ENCODE data around the gene ALG1.
A peak's percentile ranks its signal among the peaks of the same experiment; 100 is the strongest.
"Not testable (repeated sequence)": the region's sequence is repeated elsewhere in the genome, so short reads cannot be mapped to it uniquely, and the experiment has no call there.

The ALG1 gene

DNA sequence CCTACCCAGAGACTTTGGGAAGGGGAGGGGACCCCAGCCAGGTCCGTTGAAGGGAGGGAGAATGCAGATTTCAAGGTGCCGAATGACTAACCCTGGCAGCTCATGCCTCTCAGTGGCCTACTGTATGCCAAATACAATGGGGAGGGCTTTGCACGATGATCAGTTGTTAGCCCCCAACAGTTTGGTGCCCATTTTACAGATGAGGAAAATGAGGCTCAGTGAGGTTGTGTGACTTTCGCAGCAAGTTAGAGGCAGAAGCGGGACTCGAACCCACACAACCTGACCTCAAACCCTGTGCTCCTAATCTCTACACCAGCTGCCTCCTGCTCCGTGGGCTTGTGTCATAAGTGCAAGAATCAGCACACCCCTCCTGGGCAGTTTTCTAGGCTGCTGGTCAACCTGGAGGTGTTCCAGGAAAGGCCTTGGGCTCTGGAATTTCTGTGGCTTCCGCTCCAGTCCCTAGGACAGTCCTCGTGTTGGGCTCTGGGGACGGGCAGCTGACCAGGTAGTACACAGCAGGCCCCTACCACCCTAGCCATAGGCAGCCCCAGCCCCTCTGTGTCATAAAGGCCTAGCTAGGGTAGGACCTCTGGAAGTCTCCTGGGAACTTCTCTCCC, 26.0 kb upstream of the ALG1 start:
- no peak for DNase-seq

DNA sequence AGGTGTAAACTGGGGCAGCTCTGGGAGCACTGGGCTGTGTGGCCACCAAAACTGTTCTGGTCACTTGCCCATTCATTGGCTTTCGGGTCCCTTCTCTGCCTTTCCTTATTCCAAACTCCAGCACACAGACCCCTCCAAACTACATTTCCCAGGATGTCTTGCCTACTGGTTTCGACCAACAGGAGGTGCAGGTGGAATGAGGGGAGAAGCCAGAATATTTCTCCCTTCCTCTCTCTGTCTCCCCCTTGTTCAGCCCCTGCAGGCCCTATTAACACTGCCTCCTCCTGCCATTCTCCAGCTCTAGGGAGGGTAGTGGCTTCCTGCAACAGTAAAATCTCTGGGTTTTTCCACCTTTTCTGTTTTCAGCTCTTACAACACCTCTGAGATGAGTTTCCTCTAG, 24.7 kb upstream of the ALG1 start:
- DNase-seq, result no peak

DNA sequence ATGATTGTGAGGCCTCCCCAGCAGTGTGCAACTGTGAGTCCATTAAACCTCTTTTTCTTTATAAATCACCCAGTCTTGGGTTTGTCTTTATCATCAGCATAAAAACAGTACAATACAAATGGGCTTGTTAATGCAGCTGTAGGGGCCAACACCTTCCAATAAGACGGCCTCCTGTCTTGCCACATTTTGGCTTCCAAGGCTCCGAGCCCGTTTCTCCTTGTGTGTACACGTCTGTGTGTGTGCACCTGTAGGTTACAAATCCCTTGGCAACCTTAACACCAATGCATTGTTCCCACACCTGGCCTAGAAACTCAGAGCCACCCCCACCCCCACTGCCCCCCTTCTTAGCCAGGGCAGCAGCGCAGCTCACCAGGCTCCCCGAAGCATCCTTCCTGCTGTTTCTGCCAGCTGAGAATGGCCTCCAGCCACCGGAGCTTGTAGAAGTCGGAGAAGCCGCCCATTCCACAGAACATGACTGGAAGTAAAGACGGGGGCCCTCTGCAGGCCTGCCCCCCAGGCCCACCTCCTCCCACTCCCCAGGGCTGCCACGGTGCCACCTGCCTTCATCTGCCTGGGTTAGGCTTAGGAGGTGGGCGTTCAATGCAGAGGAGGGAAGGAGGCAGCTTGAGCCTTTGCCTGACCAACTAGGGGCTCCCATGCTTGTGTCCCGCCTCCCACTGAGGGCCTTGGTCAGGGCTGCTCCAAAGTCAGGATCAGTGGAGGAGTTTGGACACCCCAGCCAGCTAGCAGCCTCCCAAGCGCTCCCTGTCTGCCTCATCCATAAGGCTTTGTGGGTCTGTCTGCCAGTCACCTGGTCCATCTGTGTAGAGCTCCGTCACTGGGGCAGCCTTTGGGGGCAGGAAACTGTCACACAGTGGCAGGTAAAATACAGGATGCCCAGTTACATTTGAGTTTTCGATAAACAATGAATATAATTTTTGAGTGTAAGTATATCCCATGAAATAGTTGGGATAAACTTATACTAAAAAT, 16.5 kb upstream of the ALG1 start:
- DNase-seq, result no peak

DNA sequence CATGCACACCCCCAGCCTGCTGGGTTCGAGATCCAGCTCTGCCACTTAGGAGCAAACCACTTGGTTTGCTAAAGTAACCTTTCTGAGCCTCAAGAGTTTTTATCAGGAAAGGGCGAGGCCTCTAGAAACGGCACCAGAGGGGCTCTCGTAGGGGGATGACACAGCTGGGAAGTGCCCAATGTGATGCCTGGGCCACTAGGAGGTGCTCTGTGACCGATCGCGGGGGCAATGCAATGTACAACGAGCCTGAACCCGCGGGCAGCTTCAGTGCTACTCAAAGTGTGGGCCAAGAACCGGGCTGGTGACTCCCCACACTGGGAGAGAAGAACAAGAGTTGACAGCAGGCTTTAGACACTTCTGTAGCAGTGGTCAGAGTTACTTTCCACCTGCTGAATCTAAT, 15.3 kb upstream of the ALG1 start:
- peak; percentile 41 for DNase-seq

DNA sequence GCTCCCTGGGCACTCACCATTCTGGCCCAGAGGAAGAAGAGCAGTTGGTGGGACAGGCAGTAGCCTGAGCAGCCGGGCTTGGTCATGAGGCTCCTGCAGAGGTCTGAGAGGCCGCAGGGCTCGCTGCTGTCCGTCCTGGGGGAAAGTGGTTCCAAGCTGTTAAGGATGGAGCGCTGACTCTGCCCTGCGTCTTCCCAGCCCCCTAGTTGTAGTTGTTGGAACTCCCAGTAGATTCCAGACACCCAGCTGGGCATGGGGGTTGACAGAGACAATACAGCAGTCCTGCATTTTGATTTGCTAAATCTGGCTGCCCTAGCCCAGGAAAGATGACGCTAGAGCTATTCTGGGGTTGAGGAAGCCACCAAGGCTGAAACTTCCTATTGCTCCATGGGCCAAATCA, 13.2 kb upstream of the ALG1 start:
- no peak for DNase-seq

DNA sequence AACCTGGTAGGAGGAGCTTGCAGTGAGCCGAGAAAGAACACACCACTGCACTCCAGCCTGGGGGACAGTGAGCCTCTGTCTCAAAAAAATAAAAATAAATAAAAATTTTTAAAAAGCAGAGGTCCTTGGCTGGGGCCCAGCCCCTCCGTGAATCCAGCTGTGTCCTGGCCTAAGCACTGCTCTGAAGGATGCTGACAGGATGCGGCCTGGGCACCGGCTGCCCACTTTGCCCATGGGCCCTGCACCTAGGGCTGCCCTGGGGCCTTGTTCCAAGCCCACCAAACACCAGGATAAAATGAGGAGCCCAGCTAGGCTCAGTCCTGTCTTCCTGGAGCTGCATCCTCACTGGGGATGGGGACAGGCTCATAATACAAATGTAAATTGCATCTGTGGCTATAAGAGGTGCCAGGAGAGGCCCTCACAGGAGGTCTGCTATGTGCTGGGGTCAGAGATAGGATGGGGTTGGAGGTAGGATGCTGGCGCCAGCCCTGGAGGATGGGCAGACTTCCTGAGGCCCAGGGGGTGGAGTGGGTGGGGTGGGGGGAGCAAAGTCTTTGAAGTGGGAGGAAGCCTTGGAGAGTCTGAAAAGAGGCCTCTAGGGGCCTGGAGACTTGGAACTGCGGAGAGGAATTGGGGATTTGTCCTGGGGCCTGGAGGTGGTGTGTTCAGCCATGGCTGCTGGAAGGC, 12.1 kb upstream of the ALG1 start:
- no peak for DNase-seq

DNA sequence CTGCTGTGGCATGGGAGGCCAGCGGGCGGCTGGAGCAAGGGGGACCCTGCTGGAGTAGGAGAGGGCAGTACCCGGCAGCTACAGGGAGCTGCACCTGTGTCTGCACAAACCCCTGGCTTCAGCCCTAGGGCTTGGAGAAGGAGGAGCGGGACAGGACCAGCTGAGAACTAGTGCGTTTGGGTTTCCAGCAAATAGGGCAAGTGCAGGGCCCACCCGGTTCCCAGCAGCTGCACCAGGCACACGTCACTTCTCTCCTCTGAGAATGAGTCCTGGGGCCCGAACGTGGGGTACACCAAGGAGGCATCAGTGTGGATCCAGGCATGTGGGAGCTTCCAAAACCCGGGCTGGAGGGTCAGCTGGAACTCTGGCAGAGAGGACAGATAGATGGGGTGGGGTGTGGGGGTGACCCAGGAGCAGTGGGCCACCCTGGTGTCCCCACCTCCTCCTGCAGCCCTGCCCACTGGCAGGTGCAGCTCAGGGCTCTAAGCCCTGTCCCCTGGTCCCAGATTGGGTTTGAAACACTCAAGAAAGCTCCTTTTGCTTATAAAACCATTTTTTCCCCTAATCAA, 11.5 kb upstream of the ALG1 start:
- DNase-seq, result no peak

DNA sequence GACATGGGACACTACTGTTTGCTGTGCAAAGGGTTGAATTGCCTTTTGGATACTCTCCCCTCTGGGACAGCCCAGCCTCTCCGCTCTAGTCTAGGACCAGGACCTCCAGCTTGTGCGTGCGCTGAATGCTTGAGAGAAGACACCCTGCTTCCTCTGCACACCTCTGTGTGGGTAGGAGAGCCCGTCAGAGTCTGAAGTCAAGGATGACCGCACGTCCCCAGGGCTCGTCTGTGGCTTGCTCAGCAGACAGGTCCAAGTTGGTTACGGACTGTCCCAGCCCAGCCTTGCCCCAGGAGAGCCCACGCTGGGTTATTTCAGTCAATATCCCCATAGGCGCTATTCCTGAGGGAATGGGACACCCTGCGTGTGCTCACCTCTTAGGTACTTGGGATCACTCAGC, 9.6 kb upstream of the ALG1 start:
- no peak for DNase-seq

DNA sequence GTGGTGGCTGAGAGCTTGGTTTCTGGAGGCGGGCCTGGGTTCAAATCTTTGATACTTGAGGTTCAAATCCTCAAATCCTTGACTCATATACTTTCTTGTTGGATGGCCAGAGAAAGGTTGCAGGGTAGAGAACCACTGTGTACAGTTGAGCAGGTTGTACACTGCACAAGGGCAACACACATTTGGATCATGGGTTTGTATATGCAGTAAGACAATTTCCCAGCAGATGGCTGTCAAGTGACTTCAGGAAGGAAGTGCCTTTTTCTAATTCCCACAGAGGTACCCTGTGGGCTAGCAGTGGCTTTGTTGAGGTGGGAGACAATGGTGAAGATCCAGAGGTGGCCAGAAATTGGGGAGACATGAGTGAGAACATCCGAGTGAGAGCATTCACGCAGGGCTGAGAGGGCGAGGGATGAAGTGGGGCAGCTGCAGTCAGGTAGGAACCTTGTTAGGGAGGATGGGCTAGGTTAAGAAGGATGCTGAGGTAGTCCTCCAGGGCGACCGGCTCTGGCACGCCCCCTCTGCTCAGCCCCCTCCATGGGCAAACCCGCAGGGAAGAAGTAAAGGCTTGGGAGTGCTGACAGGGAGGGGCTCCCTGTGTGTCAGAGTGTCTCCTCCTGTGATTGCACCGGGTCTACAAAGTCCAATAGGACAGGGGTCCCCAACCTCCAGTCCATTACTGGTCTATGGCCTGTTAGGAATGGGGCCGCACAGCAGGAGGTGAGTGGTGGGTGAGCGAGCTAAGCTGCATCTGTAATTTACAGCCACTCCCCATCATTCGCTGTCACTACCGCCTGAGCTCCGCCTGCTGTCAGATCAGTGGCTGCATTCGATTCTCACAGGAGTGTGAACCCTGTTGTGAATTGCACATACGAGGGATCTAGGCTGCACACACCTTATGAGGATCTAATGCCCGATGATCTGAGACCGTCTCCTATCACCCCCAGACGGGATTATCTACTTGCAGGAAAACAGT, 8.6 kb upstream of the ALG1 start:
- DNase-seq, result no peak

DNA sequence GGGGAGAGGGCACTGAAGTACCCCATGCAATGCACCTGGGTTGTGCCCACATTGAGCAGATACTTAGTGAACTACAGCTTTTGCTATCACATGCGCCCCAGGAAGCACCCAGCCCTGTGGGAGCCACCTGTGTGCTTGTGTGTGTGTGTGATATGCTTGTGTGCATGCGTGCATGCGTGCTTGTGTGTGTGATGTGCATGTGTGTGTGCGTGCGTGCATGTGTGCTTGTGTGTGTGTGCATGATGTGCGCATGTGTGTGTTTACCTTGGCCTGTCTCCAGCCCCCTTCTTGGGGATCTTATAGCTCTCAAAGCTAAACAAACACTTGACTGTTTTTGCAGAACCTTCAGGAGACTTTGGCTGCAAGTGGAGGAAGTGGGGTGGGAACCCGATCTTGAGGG, 6.7 kb upstream of the ALG1 start:
- DNase-seq, result no peak

DNA sequence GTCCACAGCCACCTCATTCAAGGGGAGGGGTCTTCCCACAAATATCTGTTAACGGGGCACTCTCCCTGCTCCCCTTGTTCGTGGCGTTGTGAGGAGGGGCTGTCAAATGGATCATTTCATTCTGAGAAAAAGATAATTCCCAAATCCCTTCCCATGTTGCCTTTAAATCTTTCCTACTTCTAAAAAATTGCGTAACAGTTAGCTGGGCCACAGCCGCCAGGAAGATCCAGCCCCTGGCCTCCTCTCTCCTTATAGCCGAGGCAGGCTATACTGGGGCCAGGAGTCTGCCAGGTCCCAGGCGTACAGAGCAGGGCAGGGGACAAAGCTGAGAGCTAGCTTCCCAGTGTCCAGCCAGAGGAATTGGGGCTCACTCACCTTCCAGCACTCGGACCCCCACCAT, 6.3 kb upstream of the ALG1 start:
- DNase-seq, result no peak

DNA sequence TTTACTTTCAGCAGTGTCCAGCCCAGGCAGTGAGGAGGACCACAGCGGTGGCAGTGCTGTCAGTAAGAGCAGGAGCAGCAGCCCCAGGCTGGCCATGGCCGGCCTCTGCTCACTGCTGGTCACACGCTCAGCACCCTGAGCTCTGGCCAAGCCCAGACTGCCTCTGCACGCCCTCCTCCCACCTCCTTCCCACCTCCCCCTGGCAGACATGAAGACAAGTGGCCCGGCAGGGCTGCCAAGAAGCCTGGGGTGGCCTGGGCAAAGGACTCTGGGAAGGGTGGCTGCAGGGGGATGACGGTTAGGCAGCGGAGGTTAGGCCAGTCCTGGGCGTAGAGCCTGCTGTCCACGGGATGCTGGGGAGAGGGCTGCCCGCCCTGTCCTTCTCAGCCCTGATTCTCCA, 5.8 kb upstream of the ALG1 start, which contains the start of gene C16orf89:
Gene C16orf89 (minus strand): TSS at position 144 of the 400 bp plus-strand sequence. CDS start 48 bp downstream, at position 96.
- DNase-seq, result no peak

DNA sequence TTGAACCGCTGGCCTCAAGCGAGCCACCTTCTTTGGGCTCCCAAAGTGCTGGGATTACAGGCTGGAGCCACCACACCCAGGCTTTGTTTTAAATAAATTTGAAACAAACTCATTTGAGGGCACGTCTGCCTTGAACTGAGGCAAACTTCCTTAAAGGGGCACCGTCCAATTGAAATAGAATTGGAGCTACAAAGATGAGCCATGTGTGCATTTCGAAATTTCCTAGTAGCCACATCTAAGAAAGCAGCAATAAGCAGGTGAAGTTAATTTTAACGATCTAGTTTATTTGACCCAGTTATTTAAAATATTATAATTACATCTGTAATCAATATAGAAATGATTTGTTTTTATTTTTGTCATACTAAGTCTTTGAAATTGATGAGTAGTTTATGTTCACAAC, 5.1 kb upstream of the ALG1 start:
- DNase-seq, result no peak

DNA sequence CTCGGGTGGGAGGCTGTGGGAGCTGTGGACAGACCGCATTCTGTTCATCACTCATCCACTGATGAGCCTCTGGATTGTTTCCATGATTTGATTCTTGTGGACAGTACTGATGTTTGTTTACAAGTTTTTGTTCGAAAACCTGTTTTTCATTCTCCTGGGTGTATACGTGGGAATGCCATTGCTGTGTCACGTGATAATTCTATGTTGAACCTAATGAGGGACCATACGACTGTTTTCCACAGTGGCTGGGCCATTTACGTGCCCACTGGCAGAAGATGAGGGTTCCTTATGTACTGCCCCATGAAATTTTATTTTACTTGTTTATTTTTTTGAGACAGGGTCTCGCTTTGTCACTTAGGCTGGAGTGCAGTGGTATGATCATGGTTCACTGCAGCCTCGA, 2.6 kb upstream of the ALG1 start:
- DNase-seq, result no peak

DNA sequence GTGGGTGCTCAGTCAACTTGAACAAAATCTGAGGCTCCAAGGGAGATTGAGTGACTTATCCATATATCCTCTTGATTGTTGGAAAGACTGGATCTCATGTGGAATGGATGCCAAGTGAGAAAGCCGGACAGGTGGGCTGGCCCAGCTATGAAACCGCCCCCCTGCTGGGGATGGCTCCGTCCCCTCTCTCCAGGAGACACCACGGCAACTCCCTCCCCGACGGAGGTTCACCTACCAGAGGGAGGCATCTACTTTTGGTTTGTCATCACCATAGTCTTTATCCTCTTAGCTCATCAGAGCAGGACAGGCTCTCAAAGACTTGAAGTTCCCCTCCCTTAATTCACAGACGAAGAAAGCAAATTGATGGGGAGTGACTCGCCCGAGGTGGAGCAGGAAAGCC, 1.8 kb upstream of the ALG1 start:
- DNase-seq, result no peak

DNA sequence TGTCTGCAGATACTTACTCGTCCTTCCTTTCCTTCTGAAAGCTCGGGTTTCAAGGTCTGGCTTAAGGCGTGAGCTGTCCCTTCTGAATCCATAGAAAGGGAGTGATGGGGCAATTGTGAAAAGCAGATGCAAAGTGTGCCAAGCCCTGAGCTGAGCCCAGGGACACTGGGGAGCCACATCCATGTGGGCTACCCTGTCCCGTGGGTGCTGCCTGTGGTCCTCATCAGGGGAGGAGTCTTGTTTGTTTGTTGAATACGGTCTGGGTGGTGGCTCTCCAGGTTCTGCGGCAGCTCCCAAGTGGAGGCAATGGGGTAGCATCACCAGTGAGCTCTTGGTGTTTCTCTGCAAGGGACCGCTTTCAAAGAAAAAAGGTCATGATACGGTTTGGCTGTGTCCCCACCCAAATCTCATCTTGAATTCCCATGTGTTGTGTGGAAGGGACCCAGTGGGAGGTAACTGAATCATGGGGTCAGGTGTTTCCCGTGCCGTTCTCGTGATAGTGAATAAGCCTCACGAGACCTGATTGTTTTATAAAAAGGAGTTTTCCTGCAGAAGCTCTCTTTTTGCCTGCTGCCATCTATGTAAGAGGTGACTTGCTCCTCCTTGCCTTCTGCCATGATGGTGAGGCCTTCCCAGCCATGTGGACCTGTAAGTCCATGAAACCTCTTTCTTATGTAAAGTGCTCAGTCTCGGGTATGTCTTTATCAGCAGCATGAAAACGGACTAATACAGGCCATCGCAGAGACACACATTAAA, 1.0 kb upstream of the ALG1 start:
- no peak for DNase-seq

DNA sequence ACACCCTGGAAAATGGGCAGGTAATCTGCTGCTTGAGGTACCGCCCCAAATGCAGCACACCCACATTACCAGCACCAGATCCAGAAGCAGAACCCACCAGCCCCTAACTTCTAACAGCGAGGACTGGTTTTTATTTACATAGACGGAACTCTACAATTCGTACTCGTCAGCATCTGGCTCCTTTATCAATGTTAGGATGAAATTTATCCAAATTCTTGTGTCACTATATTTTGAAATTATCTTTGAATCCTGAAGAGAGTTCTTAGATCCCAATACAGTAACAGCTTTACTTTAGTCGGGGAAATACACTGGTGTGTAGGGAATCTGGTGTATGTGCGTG, 332 bp upstream of the ALG1 start:
- no peak for DNase-seq

DNA sequence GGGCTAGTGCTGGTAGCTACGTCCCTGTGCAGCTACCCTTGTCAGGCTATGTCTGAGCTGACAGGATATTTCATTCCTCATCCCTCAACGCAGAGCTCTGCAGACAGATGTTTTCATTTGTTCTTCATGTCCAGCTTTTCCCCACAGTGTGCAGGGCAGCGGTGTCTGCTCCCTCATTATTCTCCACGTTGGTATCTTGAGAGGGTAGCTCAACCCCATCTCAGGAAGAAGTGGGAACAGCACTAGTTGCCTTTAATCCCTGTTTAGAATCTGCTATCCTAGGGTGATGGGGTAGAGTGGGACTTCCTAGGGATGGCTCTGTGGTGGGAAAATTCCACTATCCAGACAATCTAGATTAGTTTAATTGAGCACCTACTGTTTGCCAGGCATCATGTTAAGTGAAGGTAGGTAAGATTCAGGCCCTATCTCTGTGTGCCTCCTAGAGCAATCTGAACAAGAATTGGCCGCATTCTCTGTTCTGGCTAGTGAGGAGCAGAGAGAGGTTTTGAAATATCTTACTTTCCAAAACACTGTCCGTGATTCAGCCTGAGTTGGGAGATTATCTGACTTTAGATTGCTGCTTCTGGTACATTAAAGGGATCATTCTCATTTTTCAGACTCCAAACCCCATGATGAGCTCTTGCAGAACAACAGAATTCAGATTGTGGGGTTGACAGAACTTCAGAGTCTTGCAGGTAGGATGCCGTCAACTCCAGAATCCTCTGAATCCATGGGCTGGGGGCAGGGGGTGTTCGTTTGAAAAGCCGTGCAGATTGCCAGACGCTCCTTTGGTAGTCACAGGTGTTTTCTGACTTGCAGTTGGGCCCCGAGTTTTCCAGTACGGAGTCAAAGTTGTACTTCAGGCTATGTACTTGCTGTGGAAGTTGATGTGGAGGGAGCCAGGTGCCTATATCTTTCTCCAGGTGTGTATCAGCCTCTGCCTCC, 963 bp downstream of the ALG1 start:
- no peak for DNase-seq

DNA sequence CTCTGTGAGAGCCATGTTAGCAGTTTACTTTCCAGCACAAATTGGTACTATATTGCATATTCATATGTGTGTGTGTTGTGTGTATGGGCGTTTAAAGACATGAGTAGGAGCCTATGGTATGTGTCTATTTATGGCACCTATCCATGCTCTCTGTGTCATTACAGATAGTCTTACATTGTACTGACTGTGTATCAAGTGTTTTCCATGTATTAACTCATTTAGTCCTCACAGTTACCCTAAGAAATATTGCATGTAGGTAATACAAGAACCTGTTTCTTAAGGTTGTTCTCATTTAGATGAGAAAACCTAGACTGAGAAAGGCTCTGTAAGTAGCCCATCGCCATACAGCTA, 1.6 kb downstream of the ALG1 start:
- no peak for DNase-seq

DNA sequence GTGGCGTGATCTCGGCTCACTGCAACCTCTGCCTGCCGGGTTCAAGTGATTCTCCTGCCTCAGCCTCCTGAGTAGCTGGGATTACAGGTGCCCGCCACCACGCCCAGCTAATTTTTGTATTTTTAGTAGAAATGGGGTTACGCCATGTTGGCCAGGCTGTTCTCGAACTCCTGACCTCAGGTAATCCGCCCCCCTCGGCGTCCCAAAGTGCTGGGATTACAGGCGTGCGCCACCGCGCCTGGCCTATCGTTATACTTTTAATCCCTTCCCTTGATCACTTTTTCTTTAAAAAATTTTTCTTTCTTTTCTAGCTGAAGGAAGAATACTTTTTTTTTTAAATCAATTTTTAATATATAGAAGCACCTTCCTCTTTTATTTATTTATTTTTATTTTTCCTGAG, 2.1 kb downstream of the ALG1 start:
- DNase-seq, result not testable (repeated sequence)

Data from CD4-positive, alpha-beta T cell treated with Interleukin-15 for 1 hour (primary cell).